GM19240 (cell line): ENCODE data around the gene NBL1.

Experiments used
- DNase-seq: peaks from one replicate; pipeline ENCODE4 v3.0.0; 2011; ENCODE audit warnings: low spot score; ENCODE audit not compliant: insufficient read length

Gene NBL1

DNA sequence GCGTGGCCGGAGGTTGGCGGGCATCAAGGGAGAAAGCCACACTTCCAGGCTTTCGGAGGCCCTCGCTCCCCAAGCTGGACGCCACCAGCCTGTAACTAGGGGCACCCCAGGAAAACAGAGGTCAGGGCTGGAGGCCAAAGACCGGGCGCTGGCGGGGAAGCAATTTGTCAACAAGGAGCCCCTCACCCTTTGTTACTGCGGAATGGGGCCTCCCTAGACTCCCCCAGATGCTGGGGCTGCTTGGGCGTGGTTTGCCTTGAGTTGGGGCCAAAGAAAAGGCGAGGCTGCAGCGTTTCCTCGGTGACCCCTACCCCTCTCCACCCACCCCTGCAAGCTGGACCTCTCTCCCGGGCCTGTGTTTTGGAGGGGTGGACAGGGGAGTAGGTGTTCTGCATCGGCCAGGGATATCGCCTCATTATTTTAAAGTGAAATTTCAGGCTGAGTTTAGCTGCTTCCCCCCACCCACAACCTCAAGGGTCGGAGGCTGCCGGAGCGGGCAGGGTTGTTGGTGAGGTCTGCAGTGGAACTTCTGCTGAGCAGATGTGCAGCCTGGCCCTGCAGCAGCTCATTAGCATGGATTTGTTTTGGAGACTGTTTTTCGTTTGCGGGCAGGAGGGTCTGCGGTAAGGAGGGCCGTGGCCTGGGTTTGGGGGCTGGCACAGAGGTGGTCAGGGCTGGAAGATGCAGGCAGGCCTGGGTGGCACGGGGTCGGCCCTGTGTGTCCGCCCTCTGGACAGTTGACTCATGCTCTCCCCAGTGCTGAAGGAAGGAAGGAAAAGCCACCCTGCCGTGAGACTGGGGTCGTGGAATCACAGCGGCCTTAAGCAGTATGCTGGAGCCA, 1.5 kb downstream of the NBL1 start:
- no peak for DNase-seq

GRCh38 chr1:19646377-19647319, 2.5 kb downstream of the NBL1 start:
- DNase-seq, result no peak

GRCh38 chr1:19647643-19648042, 3.5 kb downstream of the NBL1 start:
- no peak for DNase-seq

GRCh38 chr1:19648239-19648638, 4.1 kb downstream of the NBL1 start:
- DNase-seq, result no peak

DNA sequence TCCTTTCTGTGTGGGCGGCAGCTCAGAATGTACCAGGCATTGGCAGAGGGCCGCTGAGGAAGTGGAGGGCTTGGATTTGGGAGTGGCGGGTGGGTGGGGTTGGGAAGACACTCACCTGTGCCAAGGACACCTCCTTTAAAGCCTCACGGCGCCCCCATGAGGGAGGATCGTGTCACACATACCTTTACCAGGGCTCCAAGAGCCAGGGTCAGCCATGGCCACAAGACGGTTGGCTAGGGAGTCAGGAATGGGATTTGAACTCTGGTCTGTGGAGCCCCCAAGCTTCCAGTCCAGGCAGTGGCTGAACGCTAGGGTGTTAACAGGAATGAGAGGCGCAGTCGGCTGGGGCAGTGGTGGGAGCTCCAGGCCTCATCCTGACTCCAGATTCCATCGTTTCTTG, 4.6 kb downstream of the NBL1 start:
- DNase-seq, result no peak

DNA sequence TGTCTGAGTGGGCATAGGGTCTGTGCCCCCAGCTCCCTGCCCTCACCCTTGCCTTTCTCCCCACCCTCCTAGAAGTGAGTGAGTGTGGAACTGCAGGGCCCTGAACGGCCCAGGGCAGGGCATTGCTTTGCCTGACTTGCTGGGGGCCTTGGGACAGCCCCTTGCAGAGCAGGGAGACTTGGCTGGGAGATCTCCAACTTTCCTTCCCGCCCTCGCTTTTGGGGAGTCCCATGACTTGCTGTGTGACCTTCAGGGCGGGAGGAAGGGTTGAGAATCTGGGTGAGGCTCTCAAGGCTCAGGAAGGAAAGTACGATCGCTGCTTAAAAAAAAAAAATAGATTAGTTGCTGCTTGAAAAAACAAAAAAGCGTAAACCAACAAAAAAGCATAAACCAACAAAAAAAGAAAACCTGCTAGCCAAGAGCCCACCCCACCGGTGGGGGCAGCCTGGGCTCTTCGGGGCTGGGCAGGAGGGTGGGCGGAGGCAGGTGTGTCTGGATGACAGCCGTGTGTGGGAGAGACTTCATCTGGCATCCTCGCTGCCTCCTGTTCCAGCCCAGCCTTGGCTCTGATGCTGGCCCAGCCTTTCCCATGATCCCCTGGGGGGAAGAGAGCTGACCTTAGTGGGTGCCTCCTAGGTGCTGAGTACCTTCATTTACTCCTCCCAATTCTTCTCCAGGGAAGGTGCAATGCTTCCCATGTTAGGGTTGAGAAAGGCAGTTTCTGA, 6.5 kb downstream of the NBL1 start:
- no peak for DNase-seq

DNA sequence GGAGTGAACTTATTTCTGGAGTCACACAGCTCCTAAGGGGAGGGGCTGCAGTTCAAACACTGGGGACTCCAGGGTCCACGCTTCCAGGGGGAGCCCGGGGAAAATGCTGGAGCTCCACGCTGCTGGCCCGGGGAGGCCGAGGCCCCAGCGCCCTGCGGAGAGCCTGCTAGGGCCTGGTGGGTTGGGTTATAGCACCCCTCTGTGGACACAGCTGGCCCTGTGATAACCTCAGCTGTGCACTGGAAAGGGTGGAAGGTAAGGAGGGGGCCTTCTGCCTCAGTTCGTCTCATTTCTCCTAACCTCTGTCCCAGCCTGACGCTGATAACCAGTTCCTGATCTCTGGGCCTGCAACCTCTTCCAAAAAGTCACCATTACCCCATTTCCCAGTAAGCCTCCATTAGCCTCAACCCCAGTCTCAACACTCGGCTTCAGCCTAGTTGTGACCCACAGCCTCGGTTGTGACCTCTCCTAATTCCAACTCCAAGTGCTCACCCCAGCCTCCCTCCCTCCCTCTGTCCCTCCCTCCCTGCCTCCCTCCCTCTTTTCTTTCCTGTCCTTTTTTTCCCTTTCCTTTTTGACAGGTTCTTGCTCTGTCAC, 7.1 kb downstream of the NBL1 start:
- DNase-seq, result no peak

GRCh38 chr1:19654386-19654785, 10.3 kb downstream of the NBL1 start:
- DNase-seq, result no peak

- DNase-seq, result no peak
Measured at GRCh38 chr1:19654886-19655717, 11.0 kb downstream of the NBL1 start.

- no peak for DNase-seq
Measured at GRCh38 chr1:19655718-19656080, 11.6 kb downstream of the NBL1 start.

GRCh38 chr1:19656134-19656779, 12.1 kb downstream of the NBL1 start:
- no peak for DNase-seq

- DNase-seq, result no peak
Measured at GRCh38 chr1:19656780-19657466, 12.8 kb downstream of the NBL1 start.

- no peak for DNase-seq
Measured at GRCh38 chr1:19657511-19657910, 13.4 kb downstream of the NBL1 start.

- DNase-seq, result no peak
Measured at GRCh38 chr1:19658186-19658585, 14.1 kb downstream of the NBL1 start.

DNA sequence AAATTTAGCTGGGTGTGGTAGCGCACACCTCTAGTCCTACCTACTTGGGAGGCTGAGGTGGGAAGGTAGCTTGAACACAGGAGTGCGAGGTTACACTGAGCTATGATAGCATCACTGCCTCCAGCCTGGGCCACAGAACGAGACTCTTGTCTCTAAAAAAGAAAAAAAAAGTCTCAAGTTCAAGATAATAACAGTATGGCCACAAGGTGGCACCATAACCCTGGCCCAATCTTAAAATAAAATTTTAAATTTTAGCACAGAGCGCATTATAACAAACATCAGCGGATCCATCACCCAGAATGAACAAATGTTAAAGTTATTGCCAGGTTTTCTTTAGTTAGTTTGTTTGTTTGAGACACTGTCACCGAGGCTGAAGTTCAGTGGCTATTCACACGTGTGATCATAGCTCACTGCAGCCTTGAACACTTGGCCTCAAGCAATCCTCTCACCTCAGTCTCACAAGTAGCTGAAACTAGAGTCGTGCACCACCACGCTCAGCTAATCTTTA, 17.7 kb downstream of the NBL1 start:
- DNase-seq, result no peak

- no peak for DNase-seq
Measured at GRCh38 chr1:19662313-19662712, 18.2 kb downstream of the NBL1 start.

GRCh38 chr1:19664453-19665185, 20.5 kb downstream of the NBL1 start, which contains the start of gene HTR6:
Gene HTR6 (plus strand): TSS chr1:19664875. CDS start chr1:19665754, 879 bp downstream.
- no peak for DNase-seq

DNA sequence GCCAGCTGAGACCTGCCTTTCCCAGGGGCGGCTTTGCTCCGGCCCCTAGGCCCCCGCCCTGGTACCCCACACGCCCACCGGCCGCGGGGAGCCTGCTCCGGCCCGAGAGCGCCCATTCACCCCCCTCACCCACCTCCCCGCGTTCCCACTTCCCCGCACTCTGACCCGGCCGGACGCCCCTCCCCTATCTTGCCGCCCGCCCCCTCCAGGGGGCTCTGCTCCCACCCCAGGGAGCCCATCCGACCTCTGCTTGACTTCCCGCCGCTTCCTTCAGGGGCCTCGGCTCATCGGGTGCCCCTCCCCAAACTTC, 21.0 kb downstream of the NBL1 start:
- DNase-seq, result no peak
